Panc1 (cell line): Measurements from ENCODE around the gene TMED5. TPM values are rescaled to one million over a fixed set of nuclear protein-coding genes. Genes with fewer than 3 reads are reported as not detected.

ENCODE experiments used
- ATAC-seq: fragments of 200-7000 bp; cut with Tn5 transposase; 2 replicates; pipeline ENCODE4 v1.9.1; 2020; ENCODE audit warnings: mild to moderate bottlenecking, moderate library complexity
- BruUV-seq: library from RNA; stranded (reverse); fragments of 400-500 nt; replicated peaks from 2 replicates; lab custom pipeline; 2021; lab: Mats Ljungman, UMichigan
- CTCF ChIA-PET: fragments of 300-600 bp; sonication (Branson Sonifier 250); formaldehyde crosslinking; loops from one replicate; lab custom pipeline; 2022; ENCODE audit warnings: antibody characterized with exemption; lab: Charles Lee
- POLR2A ChIA-PET: fragments of 300-600 bp; sonication (Branson Sonifier 250); formaldehyde crosslinking; loops from one replicate; lab custom pipeline; 2022; ENCODE audit warnings: antibody characterized with exemption; lab: Charles Lee
- DNase-seq: peaks from one replicate; pipeline ENCODE4 v3.0.0-alpha.2; 2010; ENCODE audit warnings: low read depth, low spot score
- H3K27ac ChIP-seq: 2 replicates; pipeline ENCODE4 v1.5.1; 2011; ENCODE audit warnings: mild to moderate bottlenecking, low read length, inconsistent platforms
- H3K27me3 ChIP-seq: fragments of 200-500 bp; sonication (Bioruptor generic); 2 replicates; pipeline ENCODE4 v1.6.0; 2014; ENCODE audit warnings: low read length, inconsistent platforms; ENCODE audit not compliant: control insufficient read depth, insufficient read depth
- H3K36me3 ChIP-seq: fragments of 200-500 bp; sonication (Bioruptor generic); 2 replicates; pipeline ENCODE4 v1.5.1; 2014; ENCODE audit warnings: inconsistent platforms, mild to moderate bottlenecking, low read length, moderate library complexity; ENCODE audit not compliant: control insufficient read depth, insufficient read depth
- H3K4me1 ChIP-seq: 2 replicates; pipeline ENCODE4 v1.5.1; 2011; ENCODE audit warnings: inconsistent platforms, mild to moderate bottlenecking, low read length, moderate library complexity; ENCODE audit not compliant: control insufficient read depth, insufficient read depth
- H3K4me3 ChIP-seq, 2 experiments: 2 replicates each; pipeline ENCODE4 v1.5.1; 2011 to 2012; ENCODE audit warnings: low read depth in 2 of 2, low read length in 2 of 2, mild to moderate bottlenecking in 2 of 2, inconsistent platforms in 1 of 2, moderate library complexity in 1 of 2
- H3K9me3 ChIP-seq: fragments of 200-500 bp; sonication (Bioruptor generic); 2 replicates; pipeline ENCODE4 v1.5.1; 2014; ENCODE audit warnings: low read depth, mild to moderate bottlenecking, inconsistent platforms, low read length, moderate library complexity; ENCODE audit not compliant: control insufficient read depth, insufficient read depth
- CTCF ChIP-seq: fragments of 450-650 bp; IDR thresholded peaks from 2 replicates; pipeline ENCODE4 v1.5.1; 2017; ENCODE audit warnings: mild to moderate bottlenecking
- POLR2AphosphoS5 ChIP-seq: IDR thresholded peaks from 2 replicates; pipeline ENCODE4 v1.6.1; 2012; ENCODE audit warnings: mild to moderate bottlenecking, low read depth, low read length, moderate library complexity
- REST ChIP-seq, 2 experiments: IDR thresholded peaks; 2 replicates each; pipeline ENCODE4 v1.6.1; 2011 to 2012; ENCODE audit warnings: low read depth in 2 of 2, control low read depth in 1 of 2, low read length in 1 of 2, mild to moderate bottlenecking in 1 of 2, moderate library complexity in 1 of 2; ENCODE audit not compliant: insufficient read depth in 1 of 2
- SIN3A ChIP-seq: IDR thresholded peaks from 2 replicates; pipeline ENCODE4 v1.6.1; 2012; ENCODE audit warnings: low read depth, mild to moderate bottlenecking, low read length, moderate library complexity, borderline replicate concordance; ENCODE audit not compliant: insufficient read depth
- TCF7L2 ChIP-seq: IDR thresholded peaks from 2 replicates; pipeline ENCODE4 v1.6.1; 2011; ENCODE audit warnings: mild to moderate bottlenecking, low read depth, low read length, inconsistent platforms
- in situ Hi-C: cut with HindIII; loops from 2 replicates; pipeline ENCODE4 v1.10.0; 2016; ENCODE audit warnings: low sequenced_read_pairs, low pct_unique_long_range_greater_than_20kb
- intact Hi-C: fragments of 100-400 bp; cut with micrococcal nuclease; formaldehyde crosslinking; loops from one replicate; pipeline ENCODE4 v1.10.0; 2022; ENCODE audit not compliant: unreplicated experiment
- total RNA-seq: library from RNA; stranded (reverse); gene quantifications from one replicate; pipeline ENCODE4 v1.2.1, GENCODE V29; 2021; ENCODE audit not compliant: unreplicated experiment

Gene TMED5
- total RNA-seq, 1 experiment from 2014 or later = 45.6 TPM

- no peak for DNase-seq
- intact Hi-C loops (no loop called here), in situ Hi-C loops (no loop called here)
- BruUV-seq = no TSS peak
- Histone ChIP-seq H3K9me3 (no peaks in the 10 kb centered on the region), H3K27me3 (no peaks in the 10 kb centered on the region), H3K27ac (no peak overlapping the region), H3K4me1 (no peaks in the 10 kb centered on the region), H3K4me3 (no peak overlapping the region), H3K36me3 (peaks cover 23% of the 10 kb centered on the region; the same call in 1 of the 2 replicates)
- ChIA-PET CTCF (interaction anchor here (0.6 kb wide), 2 partner anchors 43 to 277 kb away, joined by 3 to 4 read pairs; no protein-coding TSS in a partner anchor), POLR2A (interaction anchor here (0.6 kb wide), 2 partner anchors 103 to 430 kb away, joined by 3 to 8 read pairs; no protein-coding TSS in a partner anchor)
- TF ChIP-seq REST (IDR thresholded peaks at IDR 0.05; ENCODE audit: insufficient read depth in 1 of 2, low read depth in 2 of 2, low read length in 1 of 2) (no peak), CTCF (no peak), TCF7L2 (no peak), SIN3A (no peak), POLR2AphosphoS5 (no peak)
- no peak for ATAC-seq
Measured at GRCh38 chr1:93123201-93123783, 56.9 kb downstream of the TMED5 start.

- H3K4me3 ChIP-seq = no peak overlapping the region
- no peaks in the 10 kb centered on the region for H3K9me3 ChIP-seq
- in situ Hi-C loops (no loop called here), intact Hi-C loops (no loop called here)
- ChIA-PET POLR2A (no interaction called here), CTCF (no interaction called here)
- ATAC-seq (no peak), DNase-seq (no peak)
- no peak overlapping the region for H3K27ac ChIP-seq
- H3K36me3 ChIP-seq = peaks cover 20% of the 10 kb centered on the region; the same call in 1 of the 2 replicates
- no peaks in the 10 kb centered on the region for H3K4me1 ChIP-seq
- TF ChIP-seq SIN3A (no peak), TCF7L2 (no peak), CTCF (no peak), POLR2AphosphoS5 (no peak), REST (IDR thresholded peaks at IDR 0.05; ENCODE audit: insufficient read depth in 1 of 2, low read depth in 2 of 2, low read length in 1 of 2) (no peak)
- no peaks in the 10 kb centered on the region for H3K27me3 ChIP-seq
- no TSS peak for BruUV-seq
Measured at GRCh38 chr1:93120614-93121013, 59.6 kb downstream of the TMED5 start.
